Stimulated activated CD4-positive, alpha-beta T cell treated with anti-CD3 and anti-CD28 coated beads, Interleukin-12 subunit alpha, Interleukin-12 subunit beta, amount 100 ng/mL, for 48 hours (primary cell): ENCODE measurements around the gene EXTL2.
"Not testable (repeated sequence)": the region's sequence is repeated elsewhere in the genome, so short reads cannot be mapped to it uniquely, and the experiment has no call there.

Source experiments
- DNase-seq, 3 donors: peaks; one replicate each; pipeline ENCODE4 v3.0.0-alpha.2; 2020; ENCODE audit warnings: low read depth in 2 of 3, low spot score in 1 of 3

EXTL2 gene

GRCh38 chr1:100861379-100861778, 33.3 kb downstream of the EXTL2 start:
- DNase-seq: no peak

- DNase-seq: no peak
These were observed 34.1 kb downstream of the EXTL2 start for GRCh38 chr1:100860397-100860991.

GRCh38 chr1:100855116-100855515, 39.5 kb downstream of the EXTL2 start:
- DNase-seq: not testable (repeated sequence)

- DNase-seq: no peak
These were observed 41.7 kb downstream of the EXTL2 start for GRCh38 chr1:100852976-100853375.

GRCh38 chr1:100851726-100852125, 42.9 kb downstream of the EXTL2 start:
- DNase-seq: no peak

GRCh38 chr1:100847361-100848082, 47.1 kb downstream of the EXTL2 start:
- DNase-seq: no peak

GRCh38 chr1:100843160-100843559, 51.5 kb downstream of the EXTL2 start:
- DNase-seq: not testable (repeated sequence)

GRCh38 chr1:100835866-100836842, 58.5 kb downstream of the EXTL2 start:
- DNase-seq: no peak

- no peak for DNase-seq
These were observed 59.6 kb downstream of the EXTL2 start for GRCh38 chr1:100834777-100835660.

- no peak for DNase-seq
These were observed 61.8 kb downstream of the EXTL2 start for GRCh38 chr1:100832694-100833428.

GRCh38 chr1:100825666-100826065, 69.0 kb downstream of the EXTL2 start:
- not testable (repeated sequence) for DNase-seq
